Peyer's patch (tissue), 4 donors: ENCODE measurements around the gene C14orf180. TPM values are rescaled to one million over a fixed set of nuclear protein-coding genes. Genes with fewer than 3 reads are reported as not detected.

Experiments used
- DNase-seq, 3 donors: peaks; one replicate each; pipeline ENCODE4 v3.0.0-alpha.2; 2017 to 2019
- H3K27ac ChIP-seq, 4 donors: fragments of 200-600 bp; sonication (generic); one replicate each; pipeline ENCODE4 v1.5.1; 2016 to 2019
- H3K27me3 ChIP-seq, 2 donors: fragments of 200-600 bp; sonication (generic); one replicate each; pipeline ENCODE4 v1.5.1; 2019
- H3K36me3 ChIP-seq, 3 donors: fragments of 200-600 bp; sonication (generic); one replicate each; pipeline ENCODE4 v1.5.1; 2016 to 2019
- H3K4me1 ChIP-seq, 4 donors: fragments of 200-600 bp; sonication (generic); one replicate each; pipeline ENCODE4 v1.5.1; 2016 to 2019
- H3K4me3 ChIP-seq, 4 donors: fragments of 200-600 bp; sonication (generic); 1 replicate in 3 of 4; 2 replicates in 1 of 4; pipeline ENCODE4 v1.5.1; 2016 to 2019; ENCODE audit warnings: mild to moderate bottlenecking in 1 of 4
- H3K9me3 ChIP-seq, 4 donors: fragments of 200-600 bp; sonication (generic); one replicate each; pipeline ENCODE4 v1.5.1; 2016 to 2019; ENCODE audit warnings: mild to moderate bottlenecking in 1 of 4
- CTCF ChIP-seq, 6 experiments: fragments of 450-650 bp in 4 of 6; fragments of 200-600 bp in 2 of 6; sonication (generic) in 1 of 6; IDR thresholded peaks; one replicate each; pipeline ENCODE4 v1.5.1; 2017 to 2019; ENCODE audit warnings: antibody characterized with exemption in 6 of 6, mild to moderate bottlenecking in 3 of 6, moderate library complexity in 1 of 6
- POLR2A ChIP-seq, 2 donors: fragments of 450-650 bp; IDR thresholded peaks; one replicate each; pipeline ENCODE4 v1.5.1; 2017; ENCODE audit warnings: antibody characterized with exemption in 2 of 2, mild to moderate bottlenecking in 2 of 2, moderate library complexity in 2 of 2
- total RNA-seq, 4 donors: library from RNA; depleted of rRNA; stranded (reverse); fragments of >200 nt; gene quantifications; one replicate each; pipeline ENCODE4 v1.1.0, GENCODE V29; 2016

The C14orf180 gene
- total RNA-seq, 4 donors from 2014 or later, result 0.70 TPM; not detected in 3

- Histone ChIP-seq H3K27ac (no peak overlapping the region), H3K36me3 (no peaks in the 10 kb centered on the region), H3K9me3 (no peaks in the 10 kb centered on the region), H3K27me3 (no peaks in the 10 kb centered on the region), H3K4me3 (no peak overlapping the region), H3K4me1 (peaks cover 0 to 4% (median 0%) of the 10 kb centered on the region in 4 donors)
- no peak for TF ChIP-seq POLR2A (IDR thresholded peaks at IDR 0.05)
- TF ChIP-seq CTCF (IDR thresholded peaks at IDR 0.05), result no peak
- DNase-seq, result no peak
These were observed 17.0 kb upstream of the C14orf180 start for GRCh38 chr14:104562606-104563005.

- no peak for DNase-seq
- Histone ChIP-seq H3K4me3 (no peak overlapping the region), H3K27ac (no peak overlapping the region), H3K4me1 (peaks cover 0 to 4% (median 0%) of the 10 kb centered on the region in 4 donors), H3K27me3 (no peaks in the 10 kb centered on the region), H3K36me3 (no peaks in the 10 kb centered on the region), H3K9me3 (no peaks in the 10 kb centered on the region)
- no peak for TF ChIP-seq POLR2A (IDR thresholded peaks at IDR 0.05)
- no peak for TF ChIP-seq CTCF (IDR thresholded peaks at IDR 0.05)
These were observed 16.3 kb upstream of the C14orf180 start for GRCh38 chr14:104563191-104563741.

- Histone ChIP-seq H3K4me3 (no peak overlapping the region), H3K9me3 (no peaks in the 10 kb centered on the region), H3K36me3 (no peaks in the 10 kb centered on the region), H3K4me1 (peaks cover 0 to 4% (median 0%) of the 10 kb centered on the region in 4 donors), H3K27me3 (no peaks in the 10 kb centered on the region), H3K27ac (no peak overlapping the region)
- peak; percentile 46 to 80 (median 76) for DNase-seq
- TF ChIP-seq POLR2A (IDR thresholded peaks at IDR 0.05) (no peak), CTCF (IDR thresholded peaks at IDR 0.05) (peak; percentile 36 to 80 (median 64))
These were observed 15.6 kb upstream of the C14orf180 start for GRCh38 chr14:104563742-104564615.

GRCh38 chr14:104564744-104565679 lies 14.6 kb upstream of the C14orf180 start:
- Histone ChIP-seq H3K9me3 (no peaks in the 10 kb centered on the region), H3K4me1 (peaks cover 0 to 4% (median 0%) of the 10 kb centered on the region in 4 donors), H3K36me3 (no peaks in the 10 kb centered on the region), H3K27ac (no peak overlapping the region), H3K27me3 (no peaks in the 10 kb centered on the region), H3K4me3 (no peak overlapping the region)
- TF ChIP-seq CTCF (IDR thresholded peaks at IDR 0.05) (no peak), POLR2A (IDR thresholded peaks at IDR 0.05) (no peak)
- DNase-seq, result no peak

GRCh38 chr14:104567141-104567956 lies 12.2 kb upstream of the C14orf180 start:
- Histone ChIP-seq H3K4me3 (no peak overlapping the region), H3K4me1 (peaks cover 0 to 4% (median 0%) of the 10 kb centered on the region in 4 donors), H3K27me3 (no peaks in the 10 kb centered on the region), H3K9me3 (no peaks in the 10 kb centered on the region), H3K36me3 (no peaks in the 10 kb centered on the region), H3K27ac (no peak overlapping the region)
- no peak for TF ChIP-seq CTCF (IDR thresholded peaks at IDR 0.05)
- no peak for TF ChIP-seq POLR2A (IDR thresholded peaks at IDR 0.05)
- no peak for DNase-seq
